WTC11 (cell line): ENCODE results near the gene KCND2.

Experiments
- CREB1 ChIP-seq: sonication (generic); formaldehyde crosslinking; IDR thresholded peaks from 2 replicates; pipeline ENCODE4 v1.8.0; 2023; ENCODE audit warnings: mild to moderate bottlenecking, missing genetic modification reagents
- MXD4 ChIP-seq: fragments of 250-450 bp; sonication (Bioruptor Pico); IDR thresholded peaks from 2 replicates; pipeline ENCODE4 v1.8.0; 2021; ENCODE audit warnings: mild to moderate bottlenecking, moderate library complexity, borderline replicate concordance
- NR3C1 ChIP-seq: sonication (generic); formaldehyde crosslinking; conservative IDR thresholded peaks from 2 replicates; pipeline ENCODE4 v1.8.1; 2023; ENCODE audit warnings: low read depth, mild to moderate bottlenecking, missing genetic modification reagents
- TF ChIP-seq, protein P1 (sequence below): fragments of 200-600 bp; IDR thresholded peaks from 2 replicates; pipeline ENCODE4 v1.8.0; 2022; ENCODE audit warnings: antibody characterized with exemption
- TF ChIP-seq, protein P2 (sequence below): sonication (generic); formaldehyde crosslinking; IDR thresholded peaks from 2 replicates; pipeline ENCODE4 v1.8.0; 2022; ENCODE audit warnings: mild to moderate bottlenecking, missing genetic modification reagents
- TF ChIP-seq, protein P3 (sequence below): sonication (generic); formaldehyde crosslinking; IDR thresholded peaks from 2 replicates; pipeline ENCODE4 v1.8.1; 2023; ENCODE audit warnings: mild to moderate bottlenecking, missing genetic modification reagents, moderate library complexity
- TF ChIP-seq, protein P4 (sequence below): fragments of 250-450 bp; sonication (Bioruptor Pico); IDR thresholded peaks from 2 replicates; pipeline ENCODE4 v1.9.0; 2021; ENCODE audit warnings: mild to moderate bottlenecking
- TF ChIP-seq, protein P5 (sequence below): sonication (generic); formaldehyde crosslinking; IDR thresholded peaks from 2 replicates; pipeline ENCODE4 v1.8.1; 2023; ENCODE audit warnings: mild to moderate bottlenecking, moderate library complexity, missing genetic modification reagents
- TF ChIP-seq, protein P6 (sequence below): sonication (generic); formaldehyde crosslinking; IDR thresholded peaks from 2 replicates; pipeline ENCODE4 v1.8.0; 2022; ENCODE audit warnings: mild to moderate bottlenecking, missing genetic modification reagents

DNA sequence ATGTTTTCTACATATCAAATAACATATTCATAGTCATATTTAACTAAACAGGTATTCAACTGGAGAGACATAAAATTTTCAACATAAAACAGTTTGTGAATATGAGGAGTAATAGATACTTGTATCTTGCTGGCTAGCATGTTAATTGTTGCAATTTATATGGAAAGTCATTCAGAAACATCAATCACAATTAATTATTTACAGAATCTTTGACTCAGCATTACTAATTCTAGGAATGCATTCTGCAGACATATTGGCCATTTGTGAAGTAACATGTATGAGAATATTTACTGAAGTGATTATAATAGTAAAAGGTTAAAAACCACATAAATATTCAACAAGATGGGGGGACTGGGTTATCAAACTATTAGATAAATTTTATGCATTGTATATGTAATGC is 381.3 kb downstream of the KCND2 start:
- TF ChIP-seq, protein P1, sequence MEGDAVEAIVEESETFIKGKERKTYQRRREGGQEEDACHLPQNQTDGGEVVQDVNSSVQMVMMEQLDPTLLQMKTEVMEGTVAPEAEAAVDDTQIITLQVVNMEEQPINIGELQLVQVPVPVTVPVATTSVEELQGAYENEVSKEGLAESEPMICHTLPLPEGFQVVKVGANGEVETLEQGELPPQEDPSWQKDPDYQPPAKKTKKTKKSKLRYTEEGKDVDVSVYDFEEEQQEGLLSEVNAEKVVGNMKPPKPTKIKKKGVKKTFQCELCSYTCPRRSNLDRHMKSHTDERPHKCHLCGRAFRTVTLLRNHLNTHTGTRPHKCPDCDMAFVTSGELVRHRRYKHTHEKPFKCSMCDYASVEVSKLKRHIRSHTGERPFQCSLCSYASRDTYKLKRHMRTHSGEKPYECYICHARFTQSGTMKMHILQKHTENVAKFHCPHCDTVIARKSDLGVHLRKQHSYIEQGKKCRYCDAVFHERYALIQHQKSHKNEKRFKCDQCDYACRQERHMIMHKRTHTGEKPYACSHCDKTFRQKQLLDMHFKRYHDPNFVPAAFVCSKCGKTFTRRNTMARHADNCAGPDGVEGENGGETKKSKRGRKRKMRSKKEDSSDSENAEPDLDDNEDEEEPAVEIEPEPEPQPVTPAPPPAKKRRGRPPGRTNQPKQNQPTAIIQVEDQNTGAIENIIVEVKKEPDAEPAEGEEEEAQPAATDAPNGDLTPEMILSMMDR, result no peak
- TF ChIP-seq MXD4, result no peak
- no peak for TF ChIP-seq NR3C1 (CRISPR knock-in tag)
- no peak for TF ChIP-seq CREB1 (CRISPR knock-in tag)
- TF ChIP-seq, protein P2, sequence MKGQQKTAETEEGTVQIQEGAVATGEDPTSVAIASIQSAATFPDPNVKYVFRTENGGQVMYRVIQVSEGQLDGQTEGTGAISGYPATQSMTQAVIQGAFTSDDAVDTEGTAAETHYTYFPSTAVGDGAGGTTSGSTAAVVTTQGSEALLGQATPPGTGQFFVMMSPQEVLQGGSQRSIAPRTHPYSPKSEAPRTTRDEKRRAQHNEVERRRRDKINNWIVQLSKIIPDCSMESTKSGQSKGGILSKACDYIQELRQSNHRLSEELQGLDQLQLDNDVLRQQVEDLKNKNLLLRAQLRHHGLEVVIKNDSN (CRISPR knock-in tag), result no peak
- TF ChIP-seq, protein P3, sequence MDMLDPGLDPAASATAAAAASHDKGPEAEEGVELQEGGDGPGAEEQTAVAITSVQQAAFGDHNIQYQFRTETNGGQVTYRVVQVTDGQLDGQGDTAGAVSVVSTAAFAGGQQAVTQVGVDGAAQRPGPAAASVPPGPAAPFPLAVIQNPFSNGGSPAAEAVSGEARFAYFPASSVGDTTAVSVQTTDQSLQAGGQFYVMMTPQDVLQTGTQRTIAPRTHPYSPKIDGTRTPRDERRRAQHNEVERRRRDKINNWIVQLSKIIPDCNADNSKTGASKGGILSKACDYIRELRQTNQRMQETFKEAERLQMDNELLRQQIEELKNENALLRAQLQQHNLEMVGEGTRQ, result no peak
- TF ChIP-seq, protein P4, sequence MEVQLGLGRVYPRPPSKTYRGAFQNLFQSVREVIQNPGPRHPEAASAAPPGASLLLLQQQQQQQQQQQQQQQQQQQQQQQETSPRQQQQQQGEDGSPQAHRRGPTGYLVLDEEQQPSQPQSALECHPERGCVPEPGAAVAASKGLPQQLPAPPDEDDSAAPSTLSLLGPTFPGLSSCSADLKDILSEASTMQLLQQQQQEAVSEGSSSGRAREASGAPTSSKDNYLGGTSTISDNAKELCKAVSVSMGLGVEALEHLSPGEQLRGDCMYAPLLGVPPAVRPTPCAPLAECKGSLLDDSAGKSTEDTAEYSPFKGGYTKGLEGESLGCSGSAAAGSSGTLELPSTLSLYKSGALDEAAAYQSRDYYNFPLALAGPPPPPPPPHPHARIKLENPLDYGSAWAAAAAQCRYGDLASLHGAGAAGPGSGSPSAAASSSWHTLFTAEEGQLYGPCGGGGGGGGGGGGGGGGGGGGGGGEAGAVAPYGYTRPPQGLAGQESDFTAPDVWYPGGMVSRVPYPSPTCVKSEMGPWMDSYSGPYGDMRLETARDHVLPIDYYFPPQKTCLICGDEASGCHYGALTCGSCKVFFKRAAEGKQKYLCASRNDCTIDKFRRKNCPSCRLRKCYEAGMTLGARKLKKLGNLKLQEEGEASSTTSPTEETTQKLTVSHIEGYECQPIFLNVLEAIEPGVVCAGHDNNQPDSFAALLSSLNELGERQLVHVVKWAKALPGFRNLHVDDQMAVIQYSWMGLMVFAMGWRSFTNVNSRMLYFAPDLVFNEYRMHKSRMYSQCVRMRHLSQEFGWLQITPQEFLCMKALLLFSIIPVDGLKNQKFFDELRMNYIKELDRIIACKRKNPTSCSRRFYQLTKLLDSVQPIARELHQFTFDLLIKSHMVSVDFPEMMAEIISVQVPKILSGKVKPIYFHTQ (CRISPR knock-in tag), result no peak
- TF ChIP-seq, protein P5, sequence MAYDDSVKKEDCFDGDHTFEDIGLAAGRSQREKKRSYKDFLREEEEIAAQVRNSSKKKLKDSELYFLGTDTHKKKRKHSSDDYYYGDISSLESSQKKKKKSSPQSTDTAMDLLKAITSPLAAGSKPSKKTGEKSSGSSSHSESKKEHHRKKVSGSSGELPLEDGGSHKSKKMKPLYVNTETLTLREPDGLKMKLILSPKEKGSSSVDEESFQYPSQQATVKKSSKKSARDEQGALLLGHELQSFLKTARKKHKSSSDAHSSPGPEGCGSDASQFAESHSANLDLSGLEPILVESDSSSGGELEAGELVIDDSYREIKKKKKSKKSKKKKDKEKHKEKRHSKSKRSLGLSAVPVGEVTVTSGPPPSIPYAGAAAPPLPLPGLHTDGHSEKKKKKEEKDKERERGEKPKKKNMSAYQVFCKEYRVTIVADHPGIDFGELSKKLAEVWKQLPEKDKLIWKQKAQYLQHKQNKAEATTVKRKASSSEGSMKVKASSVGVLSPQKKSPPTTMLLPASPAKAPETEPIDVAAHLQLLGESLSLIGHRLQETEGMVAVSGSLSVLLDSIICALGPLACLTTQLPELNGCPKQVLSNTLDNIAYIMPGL (CRISPR knock-in tag), result no peak
- TF ChIP-seq, protein P6, sequence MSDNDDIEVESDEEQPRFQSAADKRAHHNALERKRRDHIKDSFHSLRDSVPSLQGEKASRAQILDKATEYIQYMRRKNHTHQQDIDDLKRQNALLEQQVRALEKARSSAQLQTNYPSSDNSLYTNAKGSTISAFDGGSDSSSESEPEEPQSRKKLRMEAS, result no peak
